Breast epithelium (tissue), 3 donors: ENCODE measurements around the gene CCND3.

Experiments
- POLR2A ChIP-seq: fragments of 450-650 bp; IDR thresholded peaks from one replicate; pipeline ENCODE4 v1.6.1; 2016; ENCODE audit warnings: antibody characterized with exemption, mild to moderate bottlenecking, moderate library complexity
- POLR2AphosphoS5 ChIP-seq, 3 donors: sonication (generic); formaldehyde crosslinking; IDR thresholded peaks; one replicate each; pipeline ENCODE4 v1.6.1; 2017; ENCODE audit warnings: antibody characterized with exemption in 3 of 3
- TF ChIP-seq, protein P1 (sequence below), 3 donors: fragments of 450-650 bp; IDR thresholded peaks; one replicate each; pipeline ENCODE4 v1.5.1; 2016 to 2017; ENCODE audit warnings: antibody characterized with exemption in 3 of 3, mild to moderate bottlenecking in 3 of 3, moderate library complexity in 3 of 3

DNA sequence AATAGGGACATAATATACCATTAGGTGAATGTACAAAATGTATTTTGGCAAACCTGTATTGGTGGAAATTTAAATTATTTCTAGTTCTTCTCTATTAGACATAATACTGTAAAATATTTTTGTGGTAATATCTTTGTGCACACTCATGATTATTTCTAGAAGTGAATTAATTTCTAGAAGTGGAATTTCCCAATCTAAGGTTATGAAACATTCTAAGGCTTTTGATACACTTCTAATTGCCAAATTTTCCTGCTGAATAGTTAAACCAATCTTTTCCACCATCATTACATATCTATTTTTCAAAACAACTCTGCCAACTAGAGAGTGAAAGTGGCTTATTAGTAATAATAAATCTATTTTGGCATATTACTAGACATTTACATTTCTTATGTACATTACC is 1.8 kb upstream of the CCND3 start:
- TF ChIP-seq, protein P1, sequence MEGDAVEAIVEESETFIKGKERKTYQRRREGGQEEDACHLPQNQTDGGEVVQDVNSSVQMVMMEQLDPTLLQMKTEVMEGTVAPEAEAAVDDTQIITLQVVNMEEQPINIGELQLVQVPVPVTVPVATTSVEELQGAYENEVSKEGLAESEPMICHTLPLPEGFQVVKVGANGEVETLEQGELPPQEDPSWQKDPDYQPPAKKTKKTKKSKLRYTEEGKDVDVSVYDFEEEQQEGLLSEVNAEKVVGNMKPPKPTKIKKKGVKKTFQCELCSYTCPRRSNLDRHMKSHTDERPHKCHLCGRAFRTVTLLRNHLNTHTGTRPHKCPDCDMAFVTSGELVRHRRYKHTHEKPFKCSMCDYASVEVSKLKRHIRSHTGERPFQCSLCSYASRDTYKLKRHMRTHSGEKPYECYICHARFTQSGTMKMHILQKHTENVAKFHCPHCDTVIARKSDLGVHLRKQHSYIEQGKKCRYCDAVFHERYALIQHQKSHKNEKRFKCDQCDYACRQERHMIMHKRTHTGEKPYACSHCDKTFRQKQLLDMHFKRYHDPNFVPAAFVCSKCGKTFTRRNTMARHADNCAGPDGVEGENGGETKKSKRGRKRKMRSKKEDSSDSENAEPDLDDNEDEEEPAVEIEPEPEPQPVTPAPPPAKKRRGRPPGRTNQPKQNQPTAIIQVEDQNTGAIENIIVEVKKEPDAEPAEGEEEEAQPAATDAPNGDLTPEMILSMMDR (IDR thresholded peaks at IDR 0.05), result no peak
- TF ChIP-seq POLR2A (no peak), POLR2AphosphoS5 (IDR thresholded peaks at IDR 0.05) (no peak)
